ENCODE results near the gene EDIL3. TPM values are rescaled to one million over a fixed set of nuclear protein-coding genes. Genes with fewer than 3 reads are reported as not detected.

The EDIL3 gene
- total RNA-seq, 2 experiments from 2014 or later, result not detected

- ChIA-PET POLR2A (no interaction called here), CTCF (ENCODE audit: unreplicated experiment) (no interaction called here)
- H2AFZ ChIP-seq (ENCODE audit: low read length), result no peak overlapping the region
- no TSS peak for BruUV-seq (replicated peaks)
- intact Hi-C loops (cut with micrococcal nuclease; ENCODE audit: unreplicated experiment), result no loop called here
- H3K4me2 ChIP-seq (ENCODE audit: low read length), result no peak overlapping the region
- no peaks in the 10 kb centered on the region for H4K20me1 ChIP-seq (ENCODE audit: insufficient read depth, low read length)
- no peak for DNase-seq (ENCODE audit: low spot score)
- no peaks in the 10 kb centered on the region for H3K79me2 ChIP-seq (ENCODE audit: insufficient read depth, low read depth, low read length)
- no peaks in the 10 kb centered on the region for H3K36me3 ChIP-seq (ENCODE audit: insufficient read depth, low read length)
- H3K4me3 ChIP-seq (ENCODE audit: low read depth, low read length, poor library complexity, severe bottlenecking), result no peak overlapping the region
- no peak overlapping the region for H3K27ac ChIP-seq (ENCODE audit: low read depth, low read length, poor library complexity, severe bottlenecking)
- TF ChIP-seq CTCF (conservative IDR thresholded peaks at IDR 0.05; ENCODE audit: low read length), result no peak
- TF ChIP-seq EZH2phosphoT487 (IDR thresholded peaks at IDR 0.05; ENCODE audit: borderline replicate concordance, low read depth, low read length), result no peak
- no peaks in the 10 kb centered on the region for H3K4me1 ChIP-seq (ENCODE audit: insufficient read depth, low read length, poor library complexity, severe bottlenecking)
- H3K9me2 ChIP-seq (ENCODE audit: insufficient read depth, low read length), result no peaks in the 10 kb centered on the region
- no peaks in the 10 kb centered on the region for H3K9me3 ChIP-seq (ENCODE audit: low read length)
Measured at GRCh38 chr5:84403773-84404172, 19.1 kb upstream of the EDIL3 start.

GRCh38 chr5:84397385-84397784, 12.7 kb upstream of the EDIL3 start:
- Histone ChIP-seq H4K20me1 (ENCODE audit: insufficient read depth, low read length) (no peaks in the 10 kb centered on the region), H3K4me3 (ENCODE audit: low read depth, low read length, poor library complexity, severe bottlenecking) (no peak overlapping the region), H3K4me2 (ENCODE audit: low read length) (no peak overlapping the region), H3K9me2 (ENCODE audit: insufficient read depth, low read length) (no peaks in the 10 kb centered on the region), H3K79me2 (ENCODE audit: insufficient read depth, low read depth, low read length) (no peaks in the 10 kb centered on the region), H3K36me3 (ENCODE audit: insufficient read depth, low read length) (no peaks in the 10 kb centered on the region), H2AFZ (ENCODE audit: low read length) (no peak overlapping the region), H3K4me1 (ENCODE audit: insufficient read depth, low read length, poor library complexity, severe bottlenecking) (no peaks in the 10 kb centered on the region), H3K9me3 (ENCODE audit: low read length) (no peaks in the 10 kb centered on the region), H3K27ac (ENCODE audit: low read depth, low read length, poor library complexity, severe bottlenecking) (no peak overlapping the region)
- BruUV-seq (replicated peaks), result no TSS peak
- DNase-seq (ENCODE audit: low spot score), result no peak
- intact Hi-C loops (cut with micrococcal nuclease; ENCODE audit: unreplicated experiment), result no loop called here
- TF ChIP-seq CTCF (conservative IDR thresholded peaks at IDR 0.05; ENCODE audit: low read length) (no peak), EZH2phosphoT487 (IDR thresholded peaks at IDR 0.05; ENCODE audit: borderline replicate concordance, low read depth, low read length) (no peak)
- ChIA-PET POLR2A (interaction anchor here (0.6 kb wide), 1 partner anchor 88 kb away, joined by 5 read pairs; no protein-coding TSS in a partner anchor), CTCF (ENCODE audit: unreplicated experiment) (no interaction called here)

- POLR2A ChIA-PET, result interaction anchor here (0.6 kb wide), 1 partner anchor 243 kb away, joined by 3 read pairs; no protein-coding TSS in a partner anchor
- Histone ChIP-seq H3K79me2 (ENCODE audit: insufficient read depth, low read depth, low read length) (no peaks in the 10 kb centered on the region), H3K36me3 (ENCODE audit: insufficient read depth, low read length) (no peaks in the 10 kb centered on the region), H3K27ac (ENCODE audit: low read depth, low read length, poor library complexity, severe bottlenecking) (no peak overlapping the region), H3K4me2 (ENCODE audit: low read length) (no peak overlapping the region), H3K9me3 (ENCODE audit: low read length) (no peaks in the 10 kb centered on the region), H4K20me1 (ENCODE audit: insufficient read depth, low read length) (no peaks in the 10 kb centered on the region), H3K4me3 (ENCODE audit: low read depth, low read length, poor library complexity, severe bottlenecking) (no peak overlapping the region), H3K9me2 (ENCODE audit: insufficient read depth, low read length) (no peaks in the 10 kb centered on the region), H2AFZ (ENCODE audit: low read length) (no peak overlapping the region), H3K4me1 (ENCODE audit: insufficient read depth, low read length, poor library complexity, severe bottlenecking) (no peaks in the 10 kb centered on the region)
- BruUV-seq (replicated peaks), result no TSS peak
- no peak for DNase-seq (ENCODE audit: low spot score)
- no peak for TF ChIP-seq EZH2phosphoT487 (IDR thresholded peaks at IDR 0.05; ENCODE audit: borderline replicate concordance, low read depth, low read length)
- no peak for TF ChIP-seq CTCF (conservative IDR thresholded peaks at IDR 0.05; ENCODE audit: low read length)
- CTCF ChIA-PET (ENCODE audit: unreplicated experiment), result no interaction called here
- intact Hi-C loops (cut with micrococcal nuclease; ENCODE audit: unreplicated experiment), result no loop called here
Measured at GRCh38 chr5:84393969-84394368, 9.3 kb upstream of the EDIL3 start.
